ENCODE results near the gene SYNE1. TPM values are rescaled to one million over a fixed set of nuclear protein-coding genes. Genes with fewer than 3 reads are reported as not detected.
A peak's percentile ranks its signal among the peaks of the same experiment; 100 is the strongest.

The SYNE1 gene
- total and polyA plus RNA-seq, 8 donors: 79.1 to 201 (median 104) TPM

DNA sequence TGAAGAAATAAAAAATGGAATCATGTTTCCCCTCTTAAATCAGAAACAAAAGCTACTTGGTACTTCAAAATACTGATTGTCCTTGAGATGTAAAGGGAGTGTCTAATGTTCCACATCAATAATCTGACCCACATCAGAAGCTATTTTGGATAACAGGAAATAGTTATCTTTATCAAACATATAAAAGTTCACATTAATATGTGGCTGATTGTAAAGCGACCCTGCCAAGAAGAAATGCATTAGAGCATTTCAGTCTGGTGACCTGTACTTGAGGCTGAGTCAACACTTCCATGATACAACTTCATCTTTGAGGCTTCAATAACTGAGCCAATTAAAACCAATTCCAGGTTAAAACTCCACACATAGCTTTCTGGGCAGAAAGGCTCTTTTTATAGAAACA, 31.8 kb downstream of the SYNE1 start:
- TF ChIP-seq, protein P1, sequence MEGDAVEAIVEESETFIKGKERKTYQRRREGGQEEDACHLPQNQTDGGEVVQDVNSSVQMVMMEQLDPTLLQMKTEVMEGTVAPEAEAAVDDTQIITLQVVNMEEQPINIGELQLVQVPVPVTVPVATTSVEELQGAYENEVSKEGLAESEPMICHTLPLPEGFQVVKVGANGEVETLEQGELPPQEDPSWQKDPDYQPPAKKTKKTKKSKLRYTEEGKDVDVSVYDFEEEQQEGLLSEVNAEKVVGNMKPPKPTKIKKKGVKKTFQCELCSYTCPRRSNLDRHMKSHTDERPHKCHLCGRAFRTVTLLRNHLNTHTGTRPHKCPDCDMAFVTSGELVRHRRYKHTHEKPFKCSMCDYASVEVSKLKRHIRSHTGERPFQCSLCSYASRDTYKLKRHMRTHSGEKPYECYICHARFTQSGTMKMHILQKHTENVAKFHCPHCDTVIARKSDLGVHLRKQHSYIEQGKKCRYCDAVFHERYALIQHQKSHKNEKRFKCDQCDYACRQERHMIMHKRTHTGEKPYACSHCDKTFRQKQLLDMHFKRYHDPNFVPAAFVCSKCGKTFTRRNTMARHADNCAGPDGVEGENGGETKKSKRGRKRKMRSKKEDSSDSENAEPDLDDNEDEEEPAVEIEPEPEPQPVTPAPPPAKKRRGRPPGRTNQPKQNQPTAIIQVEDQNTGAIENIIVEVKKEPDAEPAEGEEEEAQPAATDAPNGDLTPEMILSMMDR (IDR thresholded peaks at IDR 0.05): no peak
- Histone ChIP-seq H3K4me1 (no peaks in the 10 kb centered on the region), H3K27me3 (no peaks in the 10 kb centered on the region), H3K4me3 (no peak overlapping the region), H3K27ac (peak overlapping the region in 1 of 2 donors; percentile 20), H3K36me3 (no peaks in the 10 kb centered on the region), H3K9me3 (no peaks in the 10 kb centered on the region)
- intact Hi-C loops (cut with DNase I): no loop called here
- DNase-seq (no peak), ATAC-seq (peak; percentile 32)

DNA sequence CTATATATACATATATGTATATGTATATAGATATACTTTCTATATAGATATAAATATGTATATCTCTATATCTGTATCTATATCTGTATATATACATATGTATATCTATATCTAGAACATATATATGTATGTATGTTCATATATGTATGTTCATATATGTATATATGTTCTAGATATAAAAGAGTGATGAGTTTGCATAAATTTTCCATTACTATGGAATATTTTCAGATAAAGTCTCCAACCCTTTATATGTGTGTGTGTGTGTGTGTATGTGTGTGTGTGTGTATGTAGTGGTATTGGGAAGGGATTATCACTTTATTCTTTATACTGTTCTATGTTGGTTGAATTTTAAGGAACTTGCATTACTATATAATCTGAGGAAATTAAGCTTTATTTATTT, 33.3 kb downstream of the SYNE1 start:
- H3K4me3 ChIP-seq: no peak overlapping the region
- no peak for ATAC-seq
- H3K4me1 ChIP-seq: no peaks in the 10 kb centered on the region
- no peaks in the 10 kb centered on the region for H3K36me3 ChIP-seq
- TF ChIP-seq, protein P1 (IDR thresholded peaks at IDR 0.05): no peak
- no peak for DNase-seq
- no peak overlapping the region for H3K27ac ChIP-seq
- no peaks in the 10 kb centered on the region for H3K27me3 ChIP-seq
- H3K9me3 ChIP-seq: no peaks in the 10 kb centered on the region
- intact Hi-C loops (cut with DNase I): no loop called here

DNA sequence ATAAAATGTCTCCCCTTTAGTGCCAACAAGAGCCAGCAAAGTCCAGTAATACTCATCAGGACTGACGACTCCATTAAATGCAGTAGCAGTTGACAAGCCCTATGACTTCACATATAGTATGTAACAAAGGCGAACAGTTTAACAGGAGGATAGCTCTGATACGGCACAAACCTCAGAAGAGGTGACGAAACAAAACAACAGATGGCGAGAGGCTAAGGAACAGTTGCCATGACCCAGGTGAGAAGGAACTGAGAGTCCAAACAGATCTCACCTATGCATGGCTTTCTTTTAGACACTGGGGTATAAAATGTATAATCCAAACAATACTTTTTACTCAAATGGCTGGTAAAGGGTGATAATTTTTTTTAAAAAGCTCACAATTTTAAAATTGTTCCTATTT, 37.1 kb downstream of the SYNE1 start:
- Histone ChIP-seq H3K4me3 (no peak overlapping the region), H3K4me1 (peaks cover 0 to 7% of the 10 kb centered on the region in 2 donors), H3K36me3 (no peaks in the 10 kb centered on the region), H3K9me3 (no peaks in the 10 kb centered on the region), H3K27me3 (no peaks in the 10 kb centered on the region), H3K27ac (peak overlapping the region in 1 of 2 donors; percentile 26)
- DNase-seq (no peak), ATAC-seq (no peak)
- intact Hi-C loops (cut with DNase I): no loop called here
- TF ChIP-seq, protein P1 (IDR thresholded peaks at IDR 0.05): no peak

DNA sequence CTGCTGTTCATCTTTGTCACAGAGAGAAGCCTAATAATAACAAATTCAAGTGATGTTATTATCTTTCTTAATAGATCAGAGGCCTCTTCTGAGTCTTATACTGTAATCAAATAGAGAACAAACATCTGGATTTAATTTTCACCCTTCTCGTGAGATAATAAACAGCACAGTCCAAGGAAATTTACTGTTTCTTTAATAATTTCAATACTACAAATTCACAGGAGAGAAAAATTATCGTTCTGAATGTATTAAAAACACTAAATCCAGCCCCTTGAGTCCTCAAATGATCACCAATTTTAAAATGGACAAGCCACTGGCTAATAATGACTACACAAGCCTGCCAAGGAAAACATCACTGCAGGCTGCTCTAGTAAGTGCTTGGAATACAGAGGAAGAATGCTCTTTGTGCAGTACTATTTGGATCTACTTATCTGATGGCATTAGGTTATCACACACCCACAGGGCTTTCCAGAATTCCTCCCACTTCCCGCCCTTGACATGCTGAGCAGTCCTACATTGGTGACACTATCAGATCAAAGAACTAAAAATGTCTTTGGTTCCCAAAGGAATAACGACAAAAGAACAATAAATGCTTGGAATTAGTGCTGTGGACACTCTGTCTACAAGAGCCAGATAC, 38.1 kb downstream of the SYNE1 start:
- Histone ChIP-seq H3K27me3 (no peaks in the 10 kb centered on the region), H3K9me3 (no peaks in the 10 kb centered on the region), H3K27ac (peak overlapping the region in 1 of 2 donors; percentile 26), H3K36me3 (no peaks in the 10 kb centered on the region), H3K4me3 (no peak overlapping the region), H3K4me1 (peaks cover 0 to 7% of the 10 kb centered on the region in 2 donors)
- intact Hi-C loops (cut with DNase I): no loop called here
- DNase-seq (no peak), ATAC-seq (peak; percentile 25)
- TF ChIP-seq, protein P1 (IDR thresholded peaks at IDR 0.05): no peak

DNA sequence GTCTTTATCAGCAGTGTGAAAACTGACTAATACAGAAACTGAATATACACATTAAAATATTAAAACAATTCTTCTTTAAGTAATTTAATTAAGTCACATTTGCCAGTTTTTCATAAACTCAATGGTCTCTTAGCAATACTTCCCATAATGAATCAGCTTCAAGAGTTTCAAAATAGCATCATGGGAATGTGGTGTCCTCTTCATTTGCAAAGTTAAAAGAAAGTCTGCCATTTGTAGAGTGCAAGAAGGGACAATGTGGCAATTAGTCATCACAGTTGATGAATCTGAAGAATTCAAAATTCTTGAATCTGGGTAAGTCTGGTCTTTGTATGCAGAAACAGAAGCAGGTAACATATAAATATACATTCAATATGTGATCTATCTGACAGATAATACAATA, 38.7 kb downstream of the SYNE1 start:
- TF ChIP-seq, protein P1 (IDR thresholded peaks at IDR 0.05): no peak
- ATAC-seq (no peak), DNase-seq (no peak)
- Histone ChIP-seq H3K4me1 (peaks cover 0 to 7% of the 10 kb centered on the region in 2 donors), H3K27me3 (no peaks in the 10 kb centered on the region), H3K36me3 (no peaks in the 10 kb centered on the region), H3K9me3 (no peaks in the 10 kb centered on the region), H3K27ac (peak overlapping the region in 1 of 2 donors; percentile 26), H3K4me3 (no peak overlapping the region)
- intact Hi-C loops (cut with DNase I): no loop called here

Measured in left lung (tissue), 10 donors.